NB4 (cell line): ENCODE data around the gene TMEM97.

Experiments
- DNase-seq: peaks from one replicate; pipeline ENCODE4 v3.0.0; 2010; ENCODE audit warnings: low read depth
- H3K4me3 ChIP-seq: one replicate; pipeline ENCODE4 v1.5.1; 2011; ENCODE audit warnings: mild to moderate bottlenecking, low read depth, low read length, moderate library complexity
- MYC ChIP-seq: IDR thresholded peaks from 2 replicates; pipeline ENCODE4 v1.6.1; 2011; ENCODE audit warnings: low read depth, low read length
- POLR2A ChIP-seq: IDR thresholded peaks from 2 replicates; pipeline ENCODE4 v1.6.1; 2011; ENCODE audit warnings: mild to moderate bottlenecking; ENCODE audit not compliant: insufficient read length; ENCODE audit errors: extremely low read depth
- TF ChIP-seq, protein P1 (sequence below): IDR thresholded peaks from one replicate; pipeline ENCODE4 v1.5.1; 2012; ENCODE audit warnings: low read depth, low read length
- TF ChIP-seq, protein P2 (sequence below): IDR thresholded peaks from 2 replicates; pipeline ENCODE4 v1.6.1; 2011; ENCODE audit warnings: low read depth, low read length

The TMEM97 gene

GRCh38 chr17:28363186-28363585 lies 44.2 kb downstream of the TMEM97 start:
- no peak for TF ChIP-seq MYC
- TF ChIP-seq, protein P1, sequence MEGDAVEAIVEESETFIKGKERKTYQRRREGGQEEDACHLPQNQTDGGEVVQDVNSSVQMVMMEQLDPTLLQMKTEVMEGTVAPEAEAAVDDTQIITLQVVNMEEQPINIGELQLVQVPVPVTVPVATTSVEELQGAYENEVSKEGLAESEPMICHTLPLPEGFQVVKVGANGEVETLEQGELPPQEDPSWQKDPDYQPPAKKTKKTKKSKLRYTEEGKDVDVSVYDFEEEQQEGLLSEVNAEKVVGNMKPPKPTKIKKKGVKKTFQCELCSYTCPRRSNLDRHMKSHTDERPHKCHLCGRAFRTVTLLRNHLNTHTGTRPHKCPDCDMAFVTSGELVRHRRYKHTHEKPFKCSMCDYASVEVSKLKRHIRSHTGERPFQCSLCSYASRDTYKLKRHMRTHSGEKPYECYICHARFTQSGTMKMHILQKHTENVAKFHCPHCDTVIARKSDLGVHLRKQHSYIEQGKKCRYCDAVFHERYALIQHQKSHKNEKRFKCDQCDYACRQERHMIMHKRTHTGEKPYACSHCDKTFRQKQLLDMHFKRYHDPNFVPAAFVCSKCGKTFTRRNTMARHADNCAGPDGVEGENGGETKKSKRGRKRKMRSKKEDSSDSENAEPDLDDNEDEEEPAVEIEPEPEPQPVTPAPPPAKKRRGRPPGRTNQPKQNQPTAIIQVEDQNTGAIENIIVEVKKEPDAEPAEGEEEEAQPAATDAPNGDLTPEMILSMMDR = no peak
- no peak for TF ChIP-seq POLR2A
- TF ChIP-seq, protein P2, sequence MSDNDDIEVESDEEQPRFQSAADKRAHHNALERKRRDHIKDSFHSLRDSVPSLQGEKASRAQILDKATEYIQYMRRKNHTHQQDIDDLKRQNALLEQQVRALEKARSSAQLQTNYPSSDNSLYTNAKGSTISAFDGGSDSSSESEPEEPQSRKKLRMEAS = no peak
- no peak for DNase-seq

DNA sequence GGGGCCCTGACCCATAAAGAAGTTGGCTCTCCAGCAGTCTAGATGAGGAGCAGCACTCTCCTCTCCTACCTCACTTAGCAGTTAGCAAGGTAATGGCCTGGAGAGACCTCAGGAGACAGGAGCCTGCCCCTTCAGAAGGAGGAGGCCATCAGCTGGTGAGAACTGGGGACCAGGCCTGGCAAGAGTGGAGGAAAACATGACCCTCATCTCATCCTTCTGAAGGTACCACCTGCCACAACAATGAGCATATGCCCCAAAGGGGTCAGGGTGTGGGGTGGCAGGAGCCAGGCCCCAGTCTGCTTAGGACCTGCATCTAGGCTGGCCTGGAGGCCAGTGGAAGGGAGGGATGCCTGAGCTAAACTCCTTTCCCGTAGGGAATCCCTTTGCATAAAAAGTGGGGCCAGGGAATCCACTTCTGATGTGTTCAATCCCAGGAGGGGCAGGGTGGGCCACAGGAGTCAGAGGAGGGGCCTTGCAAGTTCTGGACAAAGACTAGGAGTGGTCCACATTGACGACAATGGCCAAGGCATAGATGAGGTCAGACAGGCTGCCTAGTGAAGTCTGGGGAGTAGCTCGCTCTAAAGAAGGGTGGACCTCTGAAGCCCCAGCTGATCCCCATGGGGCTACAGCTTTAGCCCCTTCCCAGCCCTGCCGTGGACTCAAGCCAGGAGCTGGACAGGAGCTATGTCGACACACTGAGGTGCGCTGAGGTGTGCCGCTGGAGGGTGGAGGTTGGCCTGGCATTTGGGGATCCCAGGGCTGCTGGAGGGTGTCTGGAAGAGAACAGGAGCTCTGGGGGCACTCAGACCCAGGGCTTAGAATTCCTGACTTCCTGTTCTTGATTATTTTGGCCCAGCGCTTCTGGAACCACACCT lies 45.0 kb downstream of the TMEM97 start:
- no peak for DNase-seq
- H3K4me3 ChIP-seq = no peak overlapping the region
- TF ChIP-seq, protein P2 = no peak
- no peak for TF ChIP-seq MYC
- TF ChIP-seq, protein P1 = no peak
- TF ChIP-seq POLR2A = no peak

More at GRCh38 chr17:28363186-28363585, 44.2 kb downstream of the TMEM97 start:
- H3K4me3 ChIP-seq = no peak overlapping the region

GRCh38 chr17:28364665-28365363 lies 45.8 kb downstream of the TMEM97 start, which contains the start of gene SEBOX:
Gene SEBOX (minus strand): TSS chr17:28365199. CDS start chr17:28365151, 48 bp downstream.
- TF ChIP-seq, protein P1 = no peak
- no peak for TF ChIP-seq POLR2A
- TF ChIP-seq, protein P2 = no peak
- TF ChIP-seq MYC = no peak
- no peak within 1 kb of the TSS for H3K4me3 ChIP-seq
- no peak for DNase-seq

GRCh38 chr17:28365487-28365886 lies 46.5 kb downstream of the TMEM97 start:
- no peak for DNase-seq

GRCh38 chr17:28366605-28367004 lies 47.6 kb downstream of the TMEM97 start:
- no peak overlapping the region for H3K4me3 ChIP-seq
- peak; percentile 28 for DNase-seq
- TF ChIP-seq MYC = no peak
- TF ChIP-seq, protein P1 = no peak
- TF ChIP-seq, protein P2 = no peak
- TF ChIP-seq POLR2A = no peak

More at GRCh38 chr17:28365487-28365886, 46.5 kb downstream of the TMEM97 start:
- no peak overlapping the region for H3K4me3 ChIP-seq
- TF ChIP-seq, protein P1 = no peak
- no peak for TF ChIP-seq POLR2A
- TF ChIP-seq, protein P2 = no peak
- TF ChIP-seq MYC = no peak
